Tibial nerve (tissue), 4 donors: Measurements from ENCODE around the gene ENTR1. TPM values are rescaled to one million over a fixed set of nuclear protein-coding genes. Genes with fewer than 3 reads are reported as not detected.

Source experiments
- DNase-seq, 2 donors: peaks; one replicate each; pipeline ENCODE4 v3.0.0-alpha.2; 2019; ENCODE audit warnings: low spot score in 2 of 2
- H3K27ac ChIP-seq, 4 donors: fragments of 200-600 bp; sonication (generic) in 3 of 4; one replicate each; pipeline ENCODE4 v1.5.1; 2017 to 2019; ENCODE audit warnings: mild to moderate bottlenecking in 1 of 4
- H3K27me3 ChIP-seq, 2 donors: fragments of 200-600 bp; sonication (generic) in 1 of 2; one replicate each; pipeline versions ENCODE4 v1.5.1 to v1.6.0; 2017 to 2019
- H3K36me3 ChIP-seq, 3 donors: fragments of 200-600 bp; sonication (generic); one replicate each; pipeline ENCODE4 v1.5.1; 2018 to 2019
- H3K4me1 ChIP-seq, 4 donors: fragments of 200-600 bp; sonication (generic) in 3 of 4; one replicate each; pipeline ENCODE4 v1.5.1; 2017 to 2019
- H3K4me3 ChIP-seq, 4 donors: fragments of 200-600 bp; sonication (generic) in 3 of 4; one replicate each; pipeline ENCODE4 v1.5.1; 2017 to 2019; ENCODE audit warnings: mild to moderate bottlenecking in 1 of 4, moderate library complexity in 1 of 4
- H3K9me3 ChIP-seq, 4 donors: fragments of 200-600 bp; sonication (generic) in 3 of 4; one replicate each; pipeline ENCODE4 v1.5.1; 2017 to 2019
- EP300 ChIP-seq, 2 donors: sonication (generic); formaldehyde crosslinking; IDR thresholded peaks; one replicate each; pipeline ENCODE4 v1.6.1; 2017; ENCODE audit warnings: antibody characterized with exemption in 2 of 2, mild to moderate bottlenecking in 1 of 2
- POLR2A ChIP-seq, 2 donors: fragments of 450-650 bp; IDR thresholded peaks; one replicate each; pipeline ENCODE4 v1.6.1; 2017; ENCODE audit warnings: antibody characterized with exemption in 2 of 2, mild to moderate bottlenecking in 2 of 2, moderate library complexity in 2 of 2
- WGBS, 2 donors: methylation state at CpG; one replicate each; pipeline ENCODE4 v1.1.5; 2018; 5-methylcytosine and 5-hydroxymethylcytosine counted together
- total RNA-seq, 4 donors: library from RNA; depleted of rRNA; stranded (reverse); fragments of >200 nt; gene quantifications; one replicate each; pipeline ENCODE4 v1.1.0, GENCODE V29; 2016
- TF ChIP-seq, protein P1 (sequence below), 5 experiments: fragments of 200-600 bp in 3 of 5; fragments of 450-650 bp in 2 of 5; sonication (generic) in 3 of 5; IDR thresholded peaks; one replicate each; pipeline ENCODE4 v1.5.1; 2016 to 2019; ENCODE audit warnings: antibody characterized with exemption in 5 of 5, mild to moderate bottlenecking in 3 of 5, moderate library complexity in 2 of 5

Gene ENTR1
- total RNA-seq, 4 donors from 2014 or later: 52.6 to 101 (median 70.9) TPM

DNA sequence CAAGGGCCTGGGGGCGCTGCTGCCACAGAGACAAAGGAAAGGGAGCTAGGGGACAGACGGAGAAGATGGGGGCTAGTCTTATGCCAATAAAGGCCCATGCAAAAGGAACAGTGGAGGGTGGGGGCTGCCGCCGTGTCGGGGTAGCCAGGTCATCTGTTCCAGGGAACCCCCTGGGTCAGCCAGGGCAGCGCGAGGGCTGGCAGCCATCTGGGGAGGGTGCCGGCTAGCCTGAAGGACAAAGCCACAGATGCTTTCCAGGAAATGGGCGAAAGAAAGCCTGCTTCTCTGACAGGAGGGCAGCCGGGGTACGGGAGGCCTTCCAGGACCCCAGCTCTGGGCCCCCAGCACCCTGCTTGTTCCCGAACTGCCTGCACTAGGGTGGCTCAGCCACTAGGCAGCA, 35.3 kb downstream of the ENTR1 start:
- WGBS, 2 donors: 85 to 91% methylated on average over 11 to 12 of the region's 12 CpGs
- peaks cover 0 to 57% (median 0%) of the 10 kb centered on the region in 3 donors for H3K36me3 ChIP-seq

DNA sequence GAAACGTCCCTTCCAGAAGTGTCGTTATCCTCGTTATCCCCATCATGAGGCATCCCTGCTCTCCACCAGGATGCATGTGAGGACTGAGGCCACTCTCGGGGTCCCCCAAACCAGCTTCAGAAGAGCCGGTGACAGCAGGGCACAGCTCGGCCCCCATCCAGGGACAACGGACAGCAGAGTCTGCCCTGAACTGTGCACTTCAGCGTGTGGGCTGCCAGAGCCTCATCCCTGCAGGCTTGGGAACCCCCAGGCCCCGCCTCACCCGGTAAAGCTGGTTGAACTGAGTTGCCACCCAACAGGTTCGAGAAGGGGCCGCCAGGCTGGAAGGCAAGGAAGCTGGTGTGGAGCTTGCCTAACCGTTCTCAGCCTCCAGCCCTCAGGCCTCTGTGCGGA, 36.2 kb downstream of the ENTR1 start:
- WGBS, 2 donors: 87 to 91% methylated on average over 11 of the region's 14 CpGs
- H3K27ac ChIP-seq: no peak overlapping the region
- TF ChIP-seq, protein P1, sequence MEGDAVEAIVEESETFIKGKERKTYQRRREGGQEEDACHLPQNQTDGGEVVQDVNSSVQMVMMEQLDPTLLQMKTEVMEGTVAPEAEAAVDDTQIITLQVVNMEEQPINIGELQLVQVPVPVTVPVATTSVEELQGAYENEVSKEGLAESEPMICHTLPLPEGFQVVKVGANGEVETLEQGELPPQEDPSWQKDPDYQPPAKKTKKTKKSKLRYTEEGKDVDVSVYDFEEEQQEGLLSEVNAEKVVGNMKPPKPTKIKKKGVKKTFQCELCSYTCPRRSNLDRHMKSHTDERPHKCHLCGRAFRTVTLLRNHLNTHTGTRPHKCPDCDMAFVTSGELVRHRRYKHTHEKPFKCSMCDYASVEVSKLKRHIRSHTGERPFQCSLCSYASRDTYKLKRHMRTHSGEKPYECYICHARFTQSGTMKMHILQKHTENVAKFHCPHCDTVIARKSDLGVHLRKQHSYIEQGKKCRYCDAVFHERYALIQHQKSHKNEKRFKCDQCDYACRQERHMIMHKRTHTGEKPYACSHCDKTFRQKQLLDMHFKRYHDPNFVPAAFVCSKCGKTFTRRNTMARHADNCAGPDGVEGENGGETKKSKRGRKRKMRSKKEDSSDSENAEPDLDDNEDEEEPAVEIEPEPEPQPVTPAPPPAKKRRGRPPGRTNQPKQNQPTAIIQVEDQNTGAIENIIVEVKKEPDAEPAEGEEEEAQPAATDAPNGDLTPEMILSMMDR (IDR thresholded peaks at IDR 0.05): no peak
- TF ChIP-seq EP300 (IDR thresholded peaks at IDR 0.05) (no peak), POLR2A (IDR thresholded peaks at IDR 0.05) (no peak)
- H3K4me1 ChIP-seq: peaks cover 0 to 29% (median 9%) of the 10 kb centered on the region in 4 donors
- H3K4me3 ChIP-seq: no peak overlapping the region
- no peaks in the 10 kb centered on the region for H3K9me3 ChIP-seq
- peaks cover 0 to 50% (median 0%) of the 10 kb centered on the region in 3 donors for H3K36me3 ChIP-seq
- DNase-seq: no peak
- no peaks in the 10 kb centered on the region for H3K27me3 ChIP-seq

More for the DNA sequence above, 35.3 kb downstream of the ENTR1 start:
- Histone ChIP-seq H3K4me3 (no peak overlapping the region), H3K4me1 (peaks cover 0 to 29% (median 9%) of the 10 kb centered on the region in 4 donors), H3K27me3 (no peaks in the 10 kb centered on the region), H3K9me3 (no peaks in the 10 kb centered on the region), H3K27ac (no peak overlapping the region)
- no peak for DNase-seq
- TF ChIP-seq, protein P1 (IDR thresholded peaks at IDR 0.05): no peak
- TF ChIP-seq POLR2A (IDR thresholded peaks at IDR 0.05) (no peak), EP300 (IDR thresholded peaks at IDR 0.05) (no peak)

DNA sequence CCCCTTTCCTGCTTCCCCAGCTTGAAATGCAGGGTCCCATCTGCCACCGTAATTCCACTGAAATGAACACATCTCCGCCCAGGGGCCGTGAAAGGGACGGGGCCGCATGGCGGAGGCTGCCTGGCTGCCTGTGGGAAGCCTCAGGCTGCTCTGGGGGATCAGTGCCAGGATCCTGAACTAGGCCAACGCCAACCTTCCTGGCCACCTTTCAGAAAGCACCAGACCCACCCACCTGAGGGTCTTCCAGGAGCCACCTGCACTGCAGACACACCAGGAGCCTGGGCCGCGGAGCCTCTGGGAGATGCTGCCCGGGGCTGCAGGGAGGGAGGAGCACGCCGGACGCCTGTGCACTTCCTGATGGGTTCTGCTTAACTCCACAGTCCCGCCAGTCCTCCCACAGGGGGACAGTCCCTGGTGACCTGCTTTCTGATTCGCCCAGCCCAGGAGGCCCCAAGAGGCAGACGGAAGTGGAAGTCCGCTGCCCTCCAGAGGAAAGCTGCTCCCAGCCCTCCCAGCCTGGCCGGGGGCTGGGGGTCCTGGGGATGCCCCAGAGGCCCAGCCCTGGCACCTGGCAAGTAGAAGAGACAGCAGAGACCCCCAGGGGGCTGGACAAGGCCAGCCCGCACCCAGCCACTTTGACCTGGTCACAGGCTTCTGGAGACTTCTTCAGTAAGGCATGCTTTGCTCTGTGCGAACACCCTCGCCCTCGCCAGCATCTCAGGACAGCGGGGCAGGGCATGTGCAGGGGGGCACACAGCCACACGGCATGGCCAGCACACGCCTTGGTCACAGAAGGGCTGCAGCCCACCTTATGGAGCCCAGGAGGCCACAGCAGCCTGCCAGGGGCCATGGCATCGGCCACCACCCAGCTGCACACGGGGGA, 36.9 kb downstream of the ENTR1 start, which contains the start of gene CARD9:
CARD9 (minus strand) TSS at position 370 of the 883 bp plus-strand sequence. CDS start 1,591 bp downstream, outside the sequence.
- peak within 1 kb of the TSS in 2 of 4 donors; percentile 4 to 24 for H3K27ac ChIP-seq
- peak within 1 kb of the TSS in 3 of 4 donors; percentile 5 to 42 (median 5) for H3K4me3 ChIP-seq
- WGBS, 2 donors: 47 to 70% methylated on average over 18 to 20 of the region's 27 CpGs
- TF ChIP-seq POLR2A (IDR thresholded peaks at IDR 0.05): no peak
- TF ChIP-seq, protein P1 (IDR thresholded peaks at IDR 0.05): no peak
- no peak for TF ChIP-seq EP300 (IDR thresholded peaks at IDR 0.05)
- H3K27me3 ChIP-seq: no peaks in the 10 kb centered on the region
- no peaks in the 10 kb centered on the region for H3K9me3 ChIP-seq
- no peak for DNase-seq
- H3K4me1 ChIP-seq: peaks cover 0 to 29% (median 9%) of the 10 kb centered on the region in 4 donors
- H3K36me3 ChIP-seq: peaks cover 0 to 44% (median 0%) of the 10 kb centered on the region in 3 donors

DNA sequence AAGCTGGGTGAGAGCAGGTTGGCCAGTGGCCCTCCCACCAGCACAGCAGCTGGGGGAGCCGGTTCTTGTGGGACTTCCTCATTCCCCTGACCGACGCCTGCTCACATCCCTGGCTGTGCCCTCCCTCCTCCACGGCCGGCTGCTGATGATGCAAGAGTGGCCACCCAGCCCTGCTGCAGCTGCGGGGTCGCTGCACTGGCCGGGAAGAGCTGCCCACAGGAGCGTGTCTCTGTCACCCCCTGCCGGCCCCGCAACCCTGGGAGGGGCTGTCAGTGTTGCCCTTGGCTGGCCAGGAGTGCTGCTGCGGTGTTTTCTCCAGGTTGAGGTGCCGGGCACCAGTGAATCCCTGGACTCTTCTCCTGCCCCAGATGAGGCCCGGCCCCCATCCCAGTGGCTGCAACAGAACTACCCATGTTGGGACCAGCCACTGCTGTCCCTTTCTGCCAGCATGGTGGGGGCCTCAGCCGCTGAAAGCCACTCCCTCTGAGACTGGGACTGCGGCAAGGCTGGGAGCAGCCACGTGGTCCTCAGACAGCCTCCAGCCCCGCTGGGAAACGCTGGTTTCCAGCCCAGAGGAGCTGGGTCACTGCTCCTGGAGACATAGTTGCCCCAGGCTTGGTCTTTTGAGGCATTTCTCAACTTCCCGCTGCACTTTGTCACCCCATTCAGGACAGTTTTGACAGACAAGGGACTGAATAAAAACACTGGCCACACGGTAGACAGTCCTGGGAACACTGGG, 37.7 kb downstream of the ENTR1 start:
- Histone ChIP-seq H3K4me1 (peaks cover 0 to 29% (median 9%) of the 10 kb centered on the region in 4 donors), H3K27ac (peak overlapping the region in 2 of 4 donors; percentile 4 to 24), H3K36me3 (peaks cover 0 to 35% (median 0%) of the 10 kb centered on the region in 3 donors), H3K27me3 (no peaks in the 10 kb centered on the region), H3K4me3 (peak overlapping the region in 3 of 4 donors; percentile 5 to 42 (median 5)), H3K9me3 (no peaks in the 10 kb centered on the region)
- peak; percentile 51 to 53 for DNase-seq
- 5 to 7% methylated on average over 16 to 19 of the region's 21 CpGs for WGBS, 2 donors
- TF ChIP-seq, protein P1 (IDR thresholded peaks at IDR 0.05): peak in 1 of 5 experiments; percentile 46
- no peak for TF ChIP-seq POLR2A (IDR thresholded peaks at IDR 0.05)
- TF ChIP-seq EP300 (IDR thresholded peaks at IDR 0.05): no peak
